GM19328 (cell line): Measurements from ENCODE around the gene SPATA25.

Source experiments
- ATAC-seq: cut with Tn5 transposase; IDR thresholded peaks from one replicate; pipeline ENCODE4 v1.9.1; 2021; ENCODE audit warnings: mild to moderate bottlenecking, moderate library complexity; ENCODE audit not compliant: unreplicated experiment

The SPATA25 gene

GRCh38 chr20:45841407-45842129, 45.9 kb downstream of the SPATA25 start:
- ATAC-seq: no peak

- ATAC-seq: no peak
Observed at GRCh38 chr20:45840700-45841198, 46.7 kb downstream of the SPATA25 start.

- no peak for ATAC-seq
Observed at GRCh38 chr20:45836841-45837240, 50.6 kb downstream of the SPATA25 start.
